Suprapubic skin (tissue), 4 donors: Measurements from ENCODE around the gene FAF1. TPM values are rescaled to one million over a fixed set of nuclear protein-coding genes. Genes with fewer than 3 reads are reported as not detected.
"Not testable (repeated sequence)": the region's sequence is repeated elsewhere in the genome, so short reads cannot be mapped to it uniquely, and the experiment has no call there.

Experiments used
- DNase-seq, 2 donors: peaks; one replicate each; pipeline ENCODE4 v3.0.0-alpha.2; 2019; ENCODE audit warnings: low spot score in 2 of 2
- H3K27ac ChIP-seq: fragments of 200-600 bp; sonication (generic); one replicate; pipeline ENCODE4 v1.5.1; 2019
- H3K27me3 ChIP-seq: fragments of 200-600 bp; sonication (generic); one replicate; pipeline ENCODE4 v1.5.1; 2019
- H3K36me3 ChIP-seq: fragments of 200-600 bp; sonication (generic); one replicate; pipeline ENCODE4 v1.5.1; 2019
- H3K4me1 ChIP-seq: fragments of 200-600 bp; sonication (generic); one replicate; pipeline ENCODE4 v1.5.1; 2019
- H3K4me3 ChIP-seq: fragments of 200-600 bp; sonication (generic); one replicate; pipeline ENCODE4 v1.5.1; 2019; ENCODE audit warnings: mild to moderate bottlenecking
- H3K9me3 ChIP-seq: fragments of 200-600 bp; sonication (generic); one replicate; pipeline ENCODE4 v1.5.1; 2019
- CTCF ChIP-seq, 2 donors: fragments of 200-600 bp in 1 of 2; fragments of 450-650 bp in 1 of 2; sonication (generic) in 1 of 2; IDR thresholded peaks; one replicate each; pipeline ENCODE4 v1.5.1; 2016 to 2019; ENCODE audit warnings: antibody characterized with exemption in 2 of 2, mild to moderate bottlenecking in 1 of 2, moderate library complexity in 1 of 2
- EP300 ChIP-seq: sonication (generic); formaldehyde crosslinking; IDR thresholded peaks from one replicate; pipeline ENCODE4 v1.6.1; 2017; ENCODE audit warnings: antibody characterized with exemption
- POLR2A ChIP-seq, 2 donors: fragments of 450-650 bp; IDR thresholded peaks; one replicate each; pipeline ENCODE4 v1.6.1; 2017; ENCODE audit warnings: antibody characterized with exemption in 2 of 2, mild to moderate bottlenecking in 2 of 2, moderate library complexity in 2 of 2
- POLR2AphosphoS5 ChIP-seq, 3 donors: sonication (generic); formaldehyde crosslinking; IDR thresholded peaks; one replicate each; pipeline ENCODE4 v1.6.1; 2017; ENCODE audit warnings: antibody characterized with exemption in 3 of 3
- WGBS: methylation state at CpG from one replicate; pipeline ENCODE4 v1.1.5; 2018; 5-methylcytosine and 5-hydroxymethylcytosine counted together
- total RNA-seq, 4 donors: library from RNA; depleted of rRNA; stranded (reverse); fragments of >200 nt; gene quantifications; one replicate each; pipeline ENCODE4 v1.1.0, GENCODE V29; 2016

The FAF1 gene
- total RNA-seq, 4 donors from 2014 or later = 35.1 to 61.6 (median 45.4) TPM

- Histone ChIP-seq H3K27me3 (no peaks in the 10 kb centered on the region), H3K36me3 (no peaks in the 10 kb centered on the region), H3K9me3 (no peaks in the 10 kb centered on the region), H3K27ac (no peak overlapping the region), H3K4me1 (no peaks in the 10 kb centered on the region), H3K4me3 (no peak overlapping the region)
- no peak for TF ChIP-seq EP300
- TF ChIP-seq POLR2A (IDR thresholded peaks at IDR 0.05) = no peak
- TF ChIP-seq POLR2AphosphoS5 (IDR thresholded peaks at IDR 0.05) = no peak
- TF ChIP-seq CTCF (IDR thresholded peaks at IDR 0.05) = no peak
- WGBS = 100% methylated on average over 1 of the region's 1 CpG
- no peak for DNase-seq
Observed at GRCh38 chr1:51000160-51000559, 40.1 kb upstream of the FAF1 start.

- H3K4me3 ChIP-seq, H3K4me1 ChIP-seq, H3K36me3 ChIP-seq, H3K27me3 ChIP-seq, H3K9me3 ChIP-seq, H3K27ac ChIP-seq, DNase-seq: not testable (repeated sequence)
- WGBS = 68% methylated on average over 1 of the region's 1 CpG
Observed at GRCh38 chr1:50999375-50999774, 39.3 kb upstream of the FAF1 start.

GRCh38 chr1:50996083-50996482 is 36.0 kb upstream of the FAF1 start:
- DNase-seq = no peak
- Histone ChIP-seq H3K36me3 (no peaks in the 10 kb centered on the region), H3K4me1 (no peaks in the 10 kb centered on the region), H3K4me3 (no peak overlapping the region), H3K27ac (no peak overlapping the region), H3K9me3 (no peaks in the 10 kb centered on the region), H3K27me3 (no peaks in the 10 kb centered on the region)
- 89% methylated on average over 3 of the region's 3 CpGs for WGBS
- TF ChIP-seq POLR2AphosphoS5 (IDR thresholded peaks at IDR 0.05) (no peak), EP300 (no peak), CTCF (IDR thresholded peaks at IDR 0.05) (no peak), POLR2A (IDR thresholded peaks at IDR 0.05) (no peak)

- 76% methylated on average over 1 of the region's 1 CpG for WGBS
- TF ChIP-seq POLR2A (IDR thresholded peaks at IDR 0.05) (no peak), CTCF (IDR thresholded peaks at IDR 0.05) (no peak), EP300 (no peak), POLR2AphosphoS5 (IDR thresholded peaks at IDR 0.05) (no peak)
- Histone ChIP-seq H3K27me3 (no peaks in the 10 kb centered on the region), H3K27ac (no peak overlapping the region), H3K36me3 (no peaks in the 10 kb centered on the region), H3K4me3 (no peak overlapping the region), H3K4me1 (no peaks in the 10 kb centered on the region), H3K9me3 (no peaks in the 10 kb centered on the region)
- DNase-seq = no peak
Observed at GRCh38 chr1:50995651-50996050, 35.6 kb upstream of the FAF1 start.

- no peaks in the 10 kb centered on the region for H3K9me3 ChIP-seq
- DNase-seq = no peak
- no peak overlapping the region for H3K4me3 ChIP-seq
- 86% methylated on average over 4 of the region's 4 CpGs for WGBS
- no peaks in the 10 kb centered on the region for H3K4me1 ChIP-seq
- TF ChIP-seq POLR2AphosphoS5 (IDR thresholded peaks at IDR 0.05) (no peak), POLR2A (IDR thresholded peaks at IDR 0.05) (no peak), EP300 (no peak), CTCF (IDR thresholded peaks at IDR 0.05) (no peak)
- no peak overlapping the region for H3K27ac ChIP-seq
- no peaks in the 10 kb centered on the region for H3K36me3 ChIP-seq
- H3K27me3 ChIP-seq = no peaks in the 10 kb centered on the region
Observed at GRCh38 chr1:50994997-50995396, 34.9 kb upstream of the FAF1 start.

- H3K27me3 ChIP-seq = no peaks in the 10 kb centered on the region
- no peak for DNase-seq
- H3K36me3 ChIP-seq = no peaks in the 10 kb centered on the region
- WGBS = 94% methylated on average over 3 of the region's 3 CpGs
- no peaks in the 10 kb centered on the region for H3K4me1 ChIP-seq
- no peak for TF ChIP-seq POLR2A (IDR thresholded peaks at IDR 0.05)
- TF ChIP-seq CTCF (IDR thresholded peaks at IDR 0.05) = no peak
- TF ChIP-seq EP300 = no peak
- TF ChIP-seq POLR2AphosphoS5 (IDR thresholded peaks at IDR 0.05) = no peak
- no peak overlapping the region for H3K4me3 ChIP-seq
- no peaks in the 10 kb centered on the region for H3K9me3 ChIP-seq
- H3K27ac ChIP-seq = no peak overlapping the region
Observed at GRCh38 chr1:50993645-50994044, 33.6 kb upstream of the FAF1 start.
